Neural progenitor cell (in vitro differentiated cells): Measurements from ENCODE around the gene NALCN.

Experiments
- EZH2phosphoT487 ChIP-seq: fragments of 200-600 bp; sonication (generic); IDR thresholded peaks from 2 replicates; pipeline ENCODE4 v1.6.1; 2017; ENCODE audit warnings: antibody characterized with exemption
- TF ChIP-seq, protein P1 (sequence below): fragments of 200-600 bp; sonication (generic); IDR thresholded peaks from 2 replicates; pipeline ENCODE4 v1.5.1; 2017; ENCODE audit warnings: antibody characterized with exemption, mild to moderate bottlenecking

DNA sequence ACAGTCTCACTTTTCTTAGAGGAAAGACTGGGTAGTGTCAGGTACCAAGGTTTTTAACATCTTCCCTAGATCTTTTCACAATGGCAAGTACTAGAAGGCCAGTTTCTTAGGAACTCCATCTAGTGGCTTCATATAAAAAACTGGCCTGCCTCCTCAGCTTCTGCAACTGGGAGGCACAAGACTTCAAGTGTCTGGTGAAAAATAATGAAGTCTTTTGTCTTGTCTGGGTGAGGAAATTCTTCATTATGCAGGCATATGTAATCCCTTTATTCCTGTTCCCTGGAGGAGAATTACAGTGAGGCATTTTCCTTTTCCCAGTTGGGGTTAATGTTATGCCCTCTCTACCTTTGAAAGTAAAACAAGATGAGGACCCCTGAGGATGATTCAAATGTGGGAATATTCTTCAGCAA is 300.5 kb downstream of the NALCN start:
- TF ChIP-seq EZH2phosphoT487 = no peak
- TF ChIP-seq, protein P1, sequence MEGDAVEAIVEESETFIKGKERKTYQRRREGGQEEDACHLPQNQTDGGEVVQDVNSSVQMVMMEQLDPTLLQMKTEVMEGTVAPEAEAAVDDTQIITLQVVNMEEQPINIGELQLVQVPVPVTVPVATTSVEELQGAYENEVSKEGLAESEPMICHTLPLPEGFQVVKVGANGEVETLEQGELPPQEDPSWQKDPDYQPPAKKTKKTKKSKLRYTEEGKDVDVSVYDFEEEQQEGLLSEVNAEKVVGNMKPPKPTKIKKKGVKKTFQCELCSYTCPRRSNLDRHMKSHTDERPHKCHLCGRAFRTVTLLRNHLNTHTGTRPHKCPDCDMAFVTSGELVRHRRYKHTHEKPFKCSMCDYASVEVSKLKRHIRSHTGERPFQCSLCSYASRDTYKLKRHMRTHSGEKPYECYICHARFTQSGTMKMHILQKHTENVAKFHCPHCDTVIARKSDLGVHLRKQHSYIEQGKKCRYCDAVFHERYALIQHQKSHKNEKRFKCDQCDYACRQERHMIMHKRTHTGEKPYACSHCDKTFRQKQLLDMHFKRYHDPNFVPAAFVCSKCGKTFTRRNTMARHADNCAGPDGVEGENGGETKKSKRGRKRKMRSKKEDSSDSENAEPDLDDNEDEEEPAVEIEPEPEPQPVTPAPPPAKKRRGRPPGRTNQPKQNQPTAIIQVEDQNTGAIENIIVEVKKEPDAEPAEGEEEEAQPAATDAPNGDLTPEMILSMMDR = peak; percentile 44
